ENCODE data around the gene ATF1. TPM values are rescaled to one million over a fixed set of nuclear protein-coding genes. Genes with fewer than 3 reads are reported as not detected.

Gene ATF1
- 47.0 TPM for total RNA-seq
- long read RNA-seq, transcript ATF1-201 (7 exons, 2,181 nt): major isoform, 21 of 42 reads
- long read RNA-seq, partial matches to known transcripts: 6 of 42 reads
- long read RNA-seq, other reads (novel, unspliced or antisense): 15 of 42 reads

- peak within 1 kb of the TSS; percentile 98 for H3K4me3 ChIP-seq
- H3K27me3 ChIP-seq (ENCODE audit: low read depth): no peaks in the 10 kb centered on the region
- ATAC-seq (peak; percentile 94 to 96), DNase-seq (peak; percentile 95)
- H3K4me1 ChIP-seq: peaks cover 35% of the 10 kb centered on the region
- H3K9me3 ChIP-seq: no peaks in the 10 kb centered on the region
- H3K36me3 ChIP-seq: no peaks in the 10 kb centered on the region
- H3K27ac ChIP-seq: peak within 1 kb of the TSS; percentile 96
- intact Hi-C loops (cut with DNase I): no loop called here
- TF ChIP-seq CTCF (IDR thresholded peaks at IDR 0.05): no peak
These were observed at the start of gene ATF1 for GRCh38 chr12:50763639-50764285. ATF1 (plus strand) TSS chr12:50764101; CDS start chr12:50780146, 16,045 bp downstream.

- ATAC-seq: peak in 1 of 2 donors; percentile 54
These were observed 48.7 kb upstream of the ATF1 start for GRCh38 chr12:50715174-50715573.

GRCh38 chr12:50718760-50719159 is 45.1 kb upstream of the ATF1 start:
- intact Hi-C loops (cut with DNase I): no loop called here
- Histone ChIP-seq H3K4me3 (no peak overlapping the region), H3K27me3 (ENCODE audit: low read depth) (no peaks in the 10 kb centered on the region), H3K4me1 (no peaks in the 10 kb centered on the region), H3K9me3 (no peaks in the 10 kb centered on the region), H3K27ac (no peak overlapping the region), H3K36me3 (peaks cover 98% of the 10 kb centered on the region)
- ATAC-seq (no peak), DNase-seq (no peak)
- no peak for TF ChIP-seq CTCF (IDR thresholded peaks at IDR 0.05)

More at GRCh38 chr12:50715174-50715573, 48.7 kb upstream of the ATF1 start:
- no peak for DNase-seq
- Histone ChIP-seq H3K36me3 (peaks cover 98% of the 10 kb centered on the region), H3K27me3 (ENCODE audit: low read depth) (no peaks in the 10 kb centered on the region), H3K4me3 (no peak overlapping the region), H3K27ac (no peak overlapping the region), H3K9me3 (no peaks in the 10 kb centered on the region), H3K4me1 (no peaks in the 10 kb centered on the region)
- no peak for TF ChIP-seq CTCF (IDR thresholded peaks at IDR 0.05)
- intact Hi-C loops (cut with DNase I): no loop called here

GRCh38 chr12:50720085-50720484 is 43.8 kb upstream of the ATF1 start:
- intact Hi-C loops (cut with DNase I): no loop called here
- no peak for TF ChIP-seq CTCF (IDR thresholded peaks at IDR 0.05)
- no peak for DNase-seq
- Histone ChIP-seq H3K9me3 (no peaks in the 10 kb centered on the region), H3K27me3 (ENCODE audit: low read depth) (no peaks in the 10 kb centered on the region), H3K4me1 (no peaks in the 10 kb centered on the region), H3K4me3 (no peak overlapping the region), H3K36me3 (peaks cover 98% of the 10 kb centered on the region), H3K27ac (no peak overlapping the region)
- no peak for ATAC-seq

GRCh38 chr12:50720501-50720900 is 43.4 kb upstream of the ATF1 start:
- Histone ChIP-seq H3K9me3 (no peaks in the 10 kb centered on the region), H3K27ac (no peak overlapping the region), H3K4me1 (no peaks in the 10 kb centered on the region), H3K27me3 (ENCODE audit: low read depth) (no peaks in the 10 kb centered on the region), H3K36me3 (peaks cover 98% of the 10 kb centered on the region), H3K4me3 (no peak overlapping the region)
- TF ChIP-seq CTCF (IDR thresholded peaks at IDR 0.05): no peak
- ATAC-seq: no peak
- DNase-seq: no peak
- intact Hi-C loops (cut with DNase I): no loop called here

All from lower lobe of right lung (tissue), 2 donors.